ENCODE measurements around the gene ZNF784. TPM values are rescaled to one million over a fixed set of nuclear protein-coding genes. Genes with fewer than 3 reads are reported as not detected.

The ZNF784 gene
- total and polyA plus RNA-seq, 7 donors, result 4.9 to 22.2 (median 10.4) TPM

GRCh38 chr19:55640577-55641425 lies 16.4 kb upstream of the ZNF784 start, which contains the start of gene ZNF580:
Gene ZNF580, plus strand, starts transcription at chr19:55641002. Its CDS starts 1,507 bp downstream, at chr19:55642509.
- DNase-seq, result peak; percentile 76 to 86

DNA sequence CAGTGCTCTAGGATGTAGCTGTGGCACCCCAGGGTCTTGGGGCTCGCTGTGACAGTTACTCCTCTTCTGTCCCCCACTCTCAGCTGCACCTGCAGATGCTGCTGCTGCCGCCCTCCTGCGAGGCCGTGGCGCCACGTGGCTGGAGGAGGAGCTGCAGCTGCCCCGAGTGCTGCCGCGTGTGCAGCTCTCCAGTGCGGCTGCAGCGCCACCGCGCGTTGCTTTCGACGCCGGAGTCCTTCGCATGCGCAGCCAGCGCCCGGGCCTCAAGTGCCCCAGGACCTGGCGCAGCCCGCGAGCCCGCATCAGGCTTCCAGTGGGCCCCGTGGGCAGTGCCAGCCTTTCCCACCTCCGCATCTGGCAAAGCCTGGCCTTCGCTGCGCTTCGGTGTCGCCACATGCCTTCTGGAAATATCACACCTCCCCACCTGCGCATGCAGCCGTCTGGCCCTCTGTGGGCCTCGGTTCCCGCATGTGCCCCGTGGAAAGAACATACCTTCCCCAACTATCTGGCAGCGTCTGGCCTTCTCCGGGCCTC lies 15.7 kb upstream of the ZNF784 start:
- H3K36me3 ChIP-seq (ENCODE audit: insufficient read depth in 1 of 2, low read depth in 1 of 2), result peaks cover 0 to 6% of the 10 kb centered on the region in 2 donors
- DNase-seq (peak; percentile 78 to 89), ATAC-seq (peak; percentile 23 to 69 (median 62))
- H3K4me3 ChIP-seq, result peak overlapping the region; percentile 87
- TF ChIP-seq, protein P1, sequence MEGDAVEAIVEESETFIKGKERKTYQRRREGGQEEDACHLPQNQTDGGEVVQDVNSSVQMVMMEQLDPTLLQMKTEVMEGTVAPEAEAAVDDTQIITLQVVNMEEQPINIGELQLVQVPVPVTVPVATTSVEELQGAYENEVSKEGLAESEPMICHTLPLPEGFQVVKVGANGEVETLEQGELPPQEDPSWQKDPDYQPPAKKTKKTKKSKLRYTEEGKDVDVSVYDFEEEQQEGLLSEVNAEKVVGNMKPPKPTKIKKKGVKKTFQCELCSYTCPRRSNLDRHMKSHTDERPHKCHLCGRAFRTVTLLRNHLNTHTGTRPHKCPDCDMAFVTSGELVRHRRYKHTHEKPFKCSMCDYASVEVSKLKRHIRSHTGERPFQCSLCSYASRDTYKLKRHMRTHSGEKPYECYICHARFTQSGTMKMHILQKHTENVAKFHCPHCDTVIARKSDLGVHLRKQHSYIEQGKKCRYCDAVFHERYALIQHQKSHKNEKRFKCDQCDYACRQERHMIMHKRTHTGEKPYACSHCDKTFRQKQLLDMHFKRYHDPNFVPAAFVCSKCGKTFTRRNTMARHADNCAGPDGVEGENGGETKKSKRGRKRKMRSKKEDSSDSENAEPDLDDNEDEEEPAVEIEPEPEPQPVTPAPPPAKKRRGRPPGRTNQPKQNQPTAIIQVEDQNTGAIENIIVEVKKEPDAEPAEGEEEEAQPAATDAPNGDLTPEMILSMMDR (IDR thresholded peaks at IDR 0.05), result peak; percentile 45
- 3 to 8% (median 4%) methylated on average over 36 to 38 of the region's 38 CpGs for WGBS, 3 donors
- peaks cover 57% of the 10 kb centered on the region for H3K4me1 ChIP-seq
- intact Hi-C loops (cut with DNase I), result no loop called here
- no peaks in the 10 kb centered on the region for H3K27me3 ChIP-seq (ENCODE audit: insufficient read depth in 3 of 3, low read length in 2 of 3)
- peak overlapping the region; percentile 79 for H3K27ac ChIP-seq
- H3K9me3 ChIP-seq, result no peaks in the 10 kb centered on the region

More at GRCh38 chr19:55640577-55641425, 16.4 kb upstream of the ZNF784 start, which contains the start of gene ZNF580:
- TF ChIP-seq, protein P1 (IDR thresholded peaks at IDR 0.05), result no peak
- intact Hi-C loops (cut with DNase I), result no loop called here
- Histone ChIP-seq H3K36me3 (ENCODE audit: insufficient read depth in 1 of 2, low read depth in 1 of 2) (peaks cover 0 to 13% of the 10 kb centered on the region in 2 donors), H3K9me3 (no peaks in the 10 kb centered on the region), H3K4me1 (peaks cover 52% of the 10 kb centered on the region), H3K27ac (peak within 1 kb of the TSS; percentile 79), H3K4me3 (peak within 1 kb of the TSS; percentile 87), H3K27me3 (ENCODE audit: insufficient read depth in 3 of 3, low read length in 2 of 3) (no peaks in the 10 kb centered on the region)
- 0 to 1% (median 0%) methylated on average over 59 to 89 of the region's 89 CpGs for WGBS, 3 donors
- peak; percentile 66 to 75 (median 72) for ATAC-seq

- TF ChIP-seq, protein P1 (IDR thresholded peaks at IDR 0.05), result peak; percentile 39
- WGBS, 3 donors, result 77 to 83% (median 79%) methylated on average over 6 of the region's 6 CpGs
- Histone ChIP-seq H3K27me3 (ENCODE audit: insufficient read depth in 3 of 3, low read length in 2 of 3) (no peaks in the 10 kb centered on the region), H3K4me1 (peaks cover 53% of the 10 kb centered on the region), H3K9me3 (no peaks in the 10 kb centered on the region), H3K27ac (peak overlapping the region; percentile 79), H3K4me3 (peak overlapping the region; percentile 87), H3K36me3 (ENCODE audit: insufficient read depth in 1 of 2, low read depth in 1 of 2) (no peaks in the 10 kb centered on the region)
- DNase-seq, result peak; percentile 60 to 70
- ATAC-seq, result no peak
- intact Hi-C loops (cut with DNase I), result no loop called here
These were observed 14.5 kb upstream of the ZNF784 start for GRCh38 chr19:55638864-55639359.

GRCh38 chr19:55637534-55637933 lies 13.2 kb upstream of the ZNF784 start:
- intact Hi-C loops (cut with DNase I), result no loop called here
- DNase-seq (no peak), ATAC-seq (no peak)
- Histone ChIP-seq H3K27me3 (ENCODE audit: insufficient read depth in 3 of 3, low read length in 2 of 3) (no peaks in the 10 kb centered on the region), H3K4me3 (peak overlapping the region; percentile 7), H3K9me3 (no peaks in the 10 kb centered on the region), H3K36me3 (ENCODE audit: insufficient read depth in 1 of 2, low read depth in 1 of 2) (no peaks in the 10 kb centered on the region), H3K27ac (no peak overlapping the region), H3K4me1 (peaks cover 46% of the 10 kb centered on the region)
- TF ChIP-seq, protein P1 (IDR thresholded peaks at IDR 0.05), result no peak
- 66 to 71% (median 67%) methylated on average over 11 of the region's 11 CpGs for WGBS, 3 donors

All from psoas muscle (tissue), 8 donors.